ENCODE data around the gene MTHFSD. TPM values are rescaled to one million over a fixed set of nuclear protein-coding genes. Genes with fewer than 3 reads are reported as not detected.

Gene MTHFSD
- total RNA-seq, 4 donors from 2014 or later, result 12.5 to 26.6 (median 19.3) TPM

DNA sequence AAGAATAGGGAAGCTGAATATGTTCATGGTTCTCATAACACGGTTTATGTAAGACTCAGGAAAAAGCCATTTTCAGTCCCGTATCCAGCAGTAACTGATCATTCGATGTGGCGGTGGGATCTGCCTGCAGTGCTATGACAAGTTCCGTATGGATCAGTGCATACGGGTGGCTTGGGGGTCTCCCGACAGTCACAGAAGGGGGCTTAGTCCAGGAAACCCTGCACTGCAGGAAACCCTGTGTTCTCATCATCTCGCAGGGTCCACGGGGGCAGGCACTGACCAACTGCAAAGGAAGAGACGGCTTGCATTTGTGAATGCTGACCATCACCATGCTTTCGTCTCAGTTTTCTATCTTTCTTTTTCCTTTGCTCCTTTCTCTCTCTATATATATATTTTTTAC lies 7.7 kb downstream of the MTHFSD start:
- Histone ChIP-seq H3K36me3 (peaks cover 0 to 99% of the 10 kb centered on the region in 2 donors), H3K27ac (no peak overlapping the region), H3K9me3 (no peaks in the 10 kb centered on the region), H3K4me3 (no peak overlapping the region), H3K4me1 (no peaks in the 10 kb centered on the region), H3K27me3 (no peaks in the 10 kb centered on the region)
- whole genome bisulfite sequencing, 2 donors (ENCODE audit: low coverage in 1 of 2), result 86 to 87% methylated on average over 5 to 7 of the region's 11 CpGs
- no peak for ATAC-seq
- no peak for TF ChIP-seq EP300 (IDR thresholded peaks at IDR 0.05)
- TF ChIP-seq, protein P1, sequence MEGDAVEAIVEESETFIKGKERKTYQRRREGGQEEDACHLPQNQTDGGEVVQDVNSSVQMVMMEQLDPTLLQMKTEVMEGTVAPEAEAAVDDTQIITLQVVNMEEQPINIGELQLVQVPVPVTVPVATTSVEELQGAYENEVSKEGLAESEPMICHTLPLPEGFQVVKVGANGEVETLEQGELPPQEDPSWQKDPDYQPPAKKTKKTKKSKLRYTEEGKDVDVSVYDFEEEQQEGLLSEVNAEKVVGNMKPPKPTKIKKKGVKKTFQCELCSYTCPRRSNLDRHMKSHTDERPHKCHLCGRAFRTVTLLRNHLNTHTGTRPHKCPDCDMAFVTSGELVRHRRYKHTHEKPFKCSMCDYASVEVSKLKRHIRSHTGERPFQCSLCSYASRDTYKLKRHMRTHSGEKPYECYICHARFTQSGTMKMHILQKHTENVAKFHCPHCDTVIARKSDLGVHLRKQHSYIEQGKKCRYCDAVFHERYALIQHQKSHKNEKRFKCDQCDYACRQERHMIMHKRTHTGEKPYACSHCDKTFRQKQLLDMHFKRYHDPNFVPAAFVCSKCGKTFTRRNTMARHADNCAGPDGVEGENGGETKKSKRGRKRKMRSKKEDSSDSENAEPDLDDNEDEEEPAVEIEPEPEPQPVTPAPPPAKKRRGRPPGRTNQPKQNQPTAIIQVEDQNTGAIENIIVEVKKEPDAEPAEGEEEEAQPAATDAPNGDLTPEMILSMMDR (IDR thresholded peaks at IDR 0.05), result no peak
- no peak for TF ChIP-seq POLR2A (IDR thresholded peaks at IDR 0.05)
- TF ChIP-seq POLR2AphosphoS5 (IDR thresholded peaks at IDR 0.05), result no peak

DNA sequence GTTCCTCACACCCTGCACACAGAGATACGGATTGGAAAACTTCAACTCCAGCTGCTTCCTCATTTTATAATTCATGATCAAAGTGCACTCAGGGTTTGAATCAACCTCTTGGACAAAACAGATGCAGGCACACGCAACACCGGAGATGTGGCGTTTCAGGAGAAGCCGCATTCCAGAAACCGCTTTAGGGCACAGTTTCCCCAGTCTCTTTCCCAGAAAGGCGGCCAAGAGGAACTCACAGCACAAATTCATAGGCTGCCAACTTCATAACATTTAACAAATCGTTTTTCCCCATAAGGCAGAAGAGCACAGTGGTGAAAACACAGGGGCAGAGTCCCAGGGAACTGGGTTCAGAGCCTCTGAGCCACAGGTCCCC lies 8.4 kb downstream of the MTHFSD start:
- 62 to 79% methylated on average over 7 to 8 of the region's 8 CpGs for WGBS, 2 donors (ENCODE audit: low coverage in 1 of 2)
- Histone ChIP-seq H3K27ac (peak overlapping the region in 1 of 4 donors; percentile 9), H3K4me1 (no peaks in the 10 kb centered on the region), H3K4me3 (no peak overlapping the region), H3K9me3 (no peaks in the 10 kb centered on the region), H3K36me3 (peaks cover 0 to 99% of the 10 kb centered on the region in 2 donors), H3K27me3 (no peaks in the 10 kb centered on the region)
- no peak for ATAC-seq
- TF ChIP-seq EP300 (IDR thresholded peaks at IDR 0.05), result no peak

DNA sequence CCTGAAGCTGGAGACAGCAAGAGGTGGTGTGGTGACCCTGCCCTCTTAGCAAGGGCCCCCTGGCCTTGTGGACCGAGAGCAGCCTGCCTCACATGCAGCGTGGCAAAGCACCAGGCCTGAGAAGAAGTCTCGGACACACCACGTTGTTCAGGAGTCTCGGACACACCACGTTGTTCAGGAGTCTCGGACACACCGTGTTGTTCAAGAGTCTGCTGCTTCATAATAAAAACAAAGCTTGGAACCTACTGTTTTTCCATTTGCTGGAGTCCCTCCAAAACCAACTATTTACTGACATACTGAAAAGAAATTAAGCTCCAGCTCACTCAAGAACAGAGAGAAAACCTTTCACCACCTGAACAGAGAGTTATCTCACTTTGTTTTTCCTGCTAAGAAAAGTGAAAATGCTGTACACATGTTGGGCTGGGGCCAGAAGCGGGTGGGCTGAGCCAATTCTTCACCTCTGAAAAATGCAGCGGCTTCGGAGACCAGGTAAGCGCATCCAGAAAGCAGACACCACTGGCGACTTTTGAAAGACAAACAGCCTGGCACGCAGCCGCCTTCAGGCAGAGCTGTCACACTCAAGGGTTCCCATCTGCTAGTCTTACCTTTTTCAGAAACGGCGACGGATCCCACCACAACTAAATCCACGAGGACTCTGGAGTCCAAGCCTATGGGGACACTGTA lies 8.9 kb downstream of the MTHFSD start:
- no peak for TF ChIP-seq POLR2A (IDR thresholded peaks at IDR 0.05)
- TF ChIP-seq, protein P1 (IDR thresholded peaks at IDR 0.05), result no peak
- no peak for TF ChIP-seq EP300 (IDR thresholded peaks at IDR 0.05)
- no peak for TF ChIP-seq POLR2AphosphoS5 (IDR thresholded peaks at IDR 0.05)
- H3K9me3 ChIP-seq, result no peaks in the 10 kb centered on the region
- no peaks in the 10 kb centered on the region for H3K27me3 ChIP-seq
- ATAC-seq, result no peak
- no peak overlapping the region for H3K4me3 ChIP-seq
- H3K27ac ChIP-seq, result peak overlapping the region in 1 of 4 donors; percentile 9
- H3K4me1 ChIP-seq, result no peaks in the 10 kb centered on the region
- peaks cover 0 to 100% of the 10 kb centered on the region in 2 donors for H3K36me3 ChIP-seq
- WGBS, 2 donors (ENCODE audit: low coverage in 1 of 2), result 58 to 70% methylated on average over 4 to 10 of the region's 19 CpGs

DNA sequence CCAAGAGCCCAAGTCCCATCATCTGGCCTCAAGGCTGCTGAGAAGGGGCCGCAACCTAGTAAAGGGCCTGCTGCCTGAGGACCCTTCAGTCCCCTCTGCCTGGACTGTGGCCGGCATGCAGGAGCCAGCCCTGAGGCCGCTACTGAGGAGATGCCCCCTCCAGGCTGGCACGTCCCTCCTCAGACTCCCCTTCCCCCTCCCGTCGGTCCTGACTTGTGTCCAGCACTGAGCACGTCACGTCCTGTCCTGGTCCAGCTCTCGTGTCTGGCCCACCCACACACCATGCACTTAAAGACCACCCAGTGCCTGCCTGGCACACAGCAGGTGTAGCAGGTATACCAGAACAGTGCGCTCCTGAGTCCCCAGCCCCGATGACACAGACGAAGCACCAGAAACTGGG lies 9.6 kb downstream of the MTHFSD start:
- Histone ChIP-seq H3K27ac (no peak overlapping the region), H3K9me3 (no peaks in the 10 kb centered on the region), H3K27me3 (no peaks in the 10 kb centered on the region), H3K4me1 (no peaks in the 10 kb centered on the region), H3K36me3 (peaks cover 0 to 100% of the 10 kb centered on the region in 2 donors), H3K4me3 (no peak overlapping the region)
- 100% methylated on average over 3 of the region's 12 CpGs; no CpG with 5 or more reads in 1 of the 2 donors for WGBS, 2 donors (ENCODE audit: low coverage in 1 of 2)
- ATAC-seq, result no peak
- TF ChIP-seq, protein P1 (IDR thresholded peaks at IDR 0.05), result no peak
- TF ChIP-seq POLR2AphosphoS5 (IDR thresholded peaks at IDR 0.05) (no peak), POLR2A (IDR thresholded peaks at IDR 0.05) (no peak), EP300 (IDR thresholded peaks at IDR 0.05) (no peak)

DNA sequence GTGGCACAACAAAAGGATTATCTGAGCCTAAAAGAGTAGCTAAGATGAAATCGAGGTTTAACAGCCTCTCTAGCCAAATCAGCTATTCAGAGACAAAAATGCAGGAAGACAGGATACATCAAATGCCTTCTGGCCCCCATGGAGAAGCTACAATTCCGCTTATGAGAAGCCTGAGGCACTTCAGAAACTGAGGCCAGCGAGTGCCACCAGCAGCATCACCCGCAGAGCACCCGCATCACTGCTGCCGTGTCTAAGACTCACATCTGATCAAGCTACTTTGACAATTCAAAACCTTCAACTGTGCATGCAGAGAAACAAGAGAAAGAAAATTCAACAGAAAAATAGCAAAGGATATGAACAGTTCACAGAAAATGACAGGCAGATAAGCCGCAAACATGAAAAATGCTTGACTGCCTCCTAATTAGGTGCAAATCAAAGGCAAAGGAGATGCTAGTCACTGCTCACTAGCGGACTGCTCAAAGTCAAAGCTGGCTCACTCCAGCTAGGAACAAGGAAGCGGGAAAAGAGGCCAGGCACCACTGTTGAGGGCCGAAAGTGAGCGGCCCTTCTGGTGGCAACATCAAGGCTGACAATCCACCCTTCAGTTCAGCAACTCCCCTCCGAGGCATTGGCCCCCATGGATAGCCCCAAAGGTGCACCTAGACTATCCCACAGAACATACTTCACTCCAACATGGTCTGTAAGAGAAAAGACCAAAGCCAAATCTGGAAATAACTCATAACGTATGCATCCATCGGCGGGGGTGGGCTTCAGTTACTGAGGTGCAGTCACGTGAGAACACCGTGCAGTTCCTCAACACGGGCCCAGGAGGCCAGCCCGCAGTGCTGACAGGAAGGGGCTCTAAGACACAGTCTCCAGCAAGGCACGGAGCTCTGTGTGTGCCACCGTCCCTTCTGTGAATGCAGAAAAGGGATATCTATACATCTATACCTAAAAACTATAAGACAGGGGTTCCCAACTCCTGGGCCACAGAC lies 12.0 kb downstream of the MTHFSD start:
- ATAC-seq, result no peak
- Histone ChIP-seq H3K27ac (no peak overlapping the region), H3K4me1 (no peaks in the 10 kb centered on the region), H3K9me3 (no peaks in the 10 kb centered on the region), H3K27me3 (no peaks in the 10 kb centered on the region), H3K36me3 (peaks cover 0 to 100% of the 10 kb centered on the region in 2 donors), H3K4me3 (no peak overlapping the region)
- TF ChIP-seq POLR2A (IDR thresholded peaks at IDR 0.05), result no peak
- no peak for TF ChIP-seq EP300 (IDR thresholded peaks at IDR 0.05)
- TF ChIP-seq POLR2AphosphoS5 (IDR thresholded peaks at IDR 0.05), result no peak
- TF ChIP-seq, protein P1 (IDR thresholded peaks at IDR 0.05), result no peak
- 76 to 100% methylated on average over 2 to 11 of the region's 21 CpGs for WGBS, 2 donors (ENCODE audit: low coverage in 1 of 2)

All from gastroesophageal sphincter (tissue), 4 donors.